ENCODE results near the gene CDK16.
A peak's percentile ranks its signal among the peaks of the same experiment; 100 is the strongest.

The CDK16 gene

DNA sequence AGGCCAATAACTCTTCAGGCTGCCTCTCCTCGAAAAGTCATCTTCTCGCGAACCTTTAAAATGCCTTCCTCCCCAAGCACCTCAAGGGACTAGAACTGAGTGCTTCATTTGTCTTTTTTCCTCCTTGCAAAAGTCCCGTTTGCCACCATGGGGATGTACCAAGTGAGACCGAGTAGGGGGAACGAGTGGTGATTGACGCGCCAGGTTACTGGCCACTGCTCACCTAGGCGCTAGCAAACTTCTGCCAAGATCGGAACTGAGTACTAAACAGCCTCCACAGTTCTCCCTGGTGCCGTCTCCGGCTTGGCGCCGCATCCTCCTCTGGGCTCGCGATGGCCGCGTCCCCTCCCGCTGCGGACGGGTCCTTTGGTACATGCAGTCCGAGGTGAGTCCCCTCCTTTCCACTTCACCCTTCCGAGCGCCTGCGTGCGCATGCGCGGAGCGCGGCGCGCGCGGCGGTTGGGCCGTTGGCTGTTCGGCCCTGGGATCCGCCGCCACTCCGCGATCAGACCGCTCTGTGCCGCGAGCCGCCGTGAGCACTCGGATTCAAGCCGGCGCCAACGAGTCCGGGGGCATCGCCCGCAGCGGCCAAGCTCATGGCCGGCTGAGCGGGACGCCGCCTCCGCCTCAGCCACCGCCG is at the start of gene CDK16:
TSS of gene CDK16 (plus strand) at position 402 of the 640 bp plus-strand sequence. CDS start 4,877 bp downstream, outside the sequence.
- TF ChIP-seq, protein P1, sequence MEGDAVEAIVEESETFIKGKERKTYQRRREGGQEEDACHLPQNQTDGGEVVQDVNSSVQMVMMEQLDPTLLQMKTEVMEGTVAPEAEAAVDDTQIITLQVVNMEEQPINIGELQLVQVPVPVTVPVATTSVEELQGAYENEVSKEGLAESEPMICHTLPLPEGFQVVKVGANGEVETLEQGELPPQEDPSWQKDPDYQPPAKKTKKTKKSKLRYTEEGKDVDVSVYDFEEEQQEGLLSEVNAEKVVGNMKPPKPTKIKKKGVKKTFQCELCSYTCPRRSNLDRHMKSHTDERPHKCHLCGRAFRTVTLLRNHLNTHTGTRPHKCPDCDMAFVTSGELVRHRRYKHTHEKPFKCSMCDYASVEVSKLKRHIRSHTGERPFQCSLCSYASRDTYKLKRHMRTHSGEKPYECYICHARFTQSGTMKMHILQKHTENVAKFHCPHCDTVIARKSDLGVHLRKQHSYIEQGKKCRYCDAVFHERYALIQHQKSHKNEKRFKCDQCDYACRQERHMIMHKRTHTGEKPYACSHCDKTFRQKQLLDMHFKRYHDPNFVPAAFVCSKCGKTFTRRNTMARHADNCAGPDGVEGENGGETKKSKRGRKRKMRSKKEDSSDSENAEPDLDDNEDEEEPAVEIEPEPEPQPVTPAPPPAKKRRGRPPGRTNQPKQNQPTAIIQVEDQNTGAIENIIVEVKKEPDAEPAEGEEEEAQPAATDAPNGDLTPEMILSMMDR (conservative IDR thresholded peaks at IDR 0.05; ENCODE audit: low read length), result no peak
- DNase-seq (ENCODE audit: low read depth), result peak; percentile 75
- H3K4me3 ChIP-seq (ENCODE audit: low read length), result peak within 1 kb of the TSS; percentile 73

DNA sequence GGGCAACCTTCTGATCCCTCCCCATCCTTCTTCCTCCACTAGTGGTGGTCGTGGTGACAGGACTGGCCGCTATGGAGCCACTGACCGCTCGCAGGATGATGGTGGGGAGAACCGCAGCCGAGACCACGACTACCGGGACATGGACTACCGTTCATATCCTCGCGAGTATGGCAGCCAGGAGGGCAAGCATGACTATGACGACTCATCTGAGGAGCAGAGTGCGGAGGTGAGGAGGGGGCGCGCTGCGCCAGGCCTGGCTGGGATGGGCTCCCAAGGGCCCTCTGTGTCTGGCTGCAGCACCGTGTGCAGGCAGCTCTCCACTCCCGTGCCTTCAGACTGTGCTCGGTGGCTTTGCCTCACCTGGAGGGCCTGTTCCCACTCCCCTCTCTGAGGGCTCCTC is 49.2 kb upstream of the CDK16 start:
- TF ChIP-seq, protein P1 (conservative IDR thresholded peaks at IDR 0.05; ENCODE audit: low read length), result no peak
- H3K4me3 ChIP-seq (ENCODE audit: low read length), result no peak overlapping the region
- DNase-seq (ENCODE audit: low read depth), result no peak

DNA sequence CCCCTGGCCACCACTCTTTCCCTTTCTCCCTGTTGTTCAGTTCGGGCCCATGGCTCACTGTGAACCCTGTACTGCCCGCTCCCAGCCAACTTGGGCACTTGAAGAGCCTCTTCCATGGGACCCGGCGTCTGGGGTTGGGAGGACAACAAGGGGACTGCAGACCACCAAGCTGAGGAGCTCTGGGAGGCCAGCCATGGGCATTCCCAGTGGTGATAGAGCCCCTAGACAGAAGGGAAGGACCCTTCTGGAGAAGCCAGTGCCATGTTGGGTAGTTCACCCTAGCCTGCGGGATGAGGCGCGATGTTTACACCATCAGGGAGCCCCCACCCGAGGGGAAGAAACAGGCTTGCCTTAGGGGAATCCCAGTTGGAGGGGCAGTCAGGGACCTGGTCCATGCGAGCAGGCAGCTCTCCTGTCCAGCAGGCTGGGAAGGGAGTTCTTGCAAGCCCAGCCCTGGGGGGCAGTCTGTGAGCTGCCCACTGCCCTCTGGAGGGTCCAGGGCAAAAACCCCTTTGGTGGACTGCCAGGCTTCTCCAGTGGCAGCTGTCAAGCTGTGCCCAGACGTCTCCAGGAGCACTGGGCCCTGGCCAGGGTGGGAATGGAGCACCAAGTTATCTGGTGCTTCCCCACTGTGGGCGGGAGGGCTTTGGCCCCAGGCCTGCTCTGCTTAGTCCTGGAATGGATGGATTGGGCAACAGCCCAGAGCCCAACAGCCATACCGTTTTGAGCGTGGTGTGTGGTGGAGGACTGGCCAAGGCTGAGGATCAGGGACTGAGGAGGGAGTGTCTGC is 48.6 kb upstream of the CDK16 start:
- DNase-seq (ENCODE audit: low read depth), result peak; percentile 36
- TF ChIP-seq, protein P1 (conservative IDR thresholded peaks at IDR 0.05; ENCODE audit: low read length), result no peak
- H3K4me3 ChIP-seq (ENCODE audit: low read length), result no peak overlapping the region

DNA sequence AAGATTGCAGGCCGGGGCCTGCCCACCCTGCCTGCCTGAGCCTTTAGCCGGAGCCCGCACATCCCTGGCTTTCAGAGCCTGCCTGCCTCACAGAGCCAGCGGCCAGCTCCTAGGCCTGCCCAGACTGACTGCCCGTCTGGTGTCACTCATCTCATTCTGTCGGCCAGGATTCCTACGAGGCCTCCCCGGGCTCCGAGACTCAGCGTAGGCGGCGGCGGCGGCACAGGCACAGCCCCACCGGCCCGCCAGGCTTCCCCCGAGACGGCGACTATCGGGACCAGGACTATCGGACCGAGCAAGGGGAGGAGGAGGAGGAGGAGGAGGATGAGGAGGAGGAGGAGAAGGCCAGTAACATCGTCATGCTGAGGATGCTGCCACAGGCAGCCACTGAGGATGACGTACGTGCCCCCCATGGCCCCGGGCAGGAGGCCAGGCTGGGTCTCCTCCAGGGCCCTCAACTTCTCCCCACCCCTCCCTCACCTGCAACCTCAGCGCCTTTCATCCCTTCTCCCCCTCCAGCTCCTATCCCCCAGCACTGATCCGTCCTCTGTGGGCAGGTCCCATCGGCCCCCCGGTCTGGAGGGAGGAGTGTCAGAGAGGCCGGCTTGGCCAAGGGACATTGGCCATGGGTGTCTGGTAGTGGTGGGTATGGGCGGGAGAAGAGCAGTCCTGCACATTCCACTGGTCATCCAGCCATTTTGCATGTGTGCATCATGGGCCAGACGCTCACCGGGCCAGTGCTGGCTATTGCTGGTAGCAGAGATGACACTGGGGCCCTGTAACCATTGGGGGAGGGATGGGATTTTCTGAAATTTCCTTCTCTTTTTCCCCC is 47.4 kb upstream of the CDK16 start:
- no peak for DNase-seq (ENCODE audit: low read depth)
- H3K4me3 ChIP-seq (ENCODE audit: low read length), result no peak overlapping the region
- TF ChIP-seq, protein P1 (conservative IDR thresholded peaks at IDR 0.05; ENCODE audit: low read length), result no peak

DNA sequence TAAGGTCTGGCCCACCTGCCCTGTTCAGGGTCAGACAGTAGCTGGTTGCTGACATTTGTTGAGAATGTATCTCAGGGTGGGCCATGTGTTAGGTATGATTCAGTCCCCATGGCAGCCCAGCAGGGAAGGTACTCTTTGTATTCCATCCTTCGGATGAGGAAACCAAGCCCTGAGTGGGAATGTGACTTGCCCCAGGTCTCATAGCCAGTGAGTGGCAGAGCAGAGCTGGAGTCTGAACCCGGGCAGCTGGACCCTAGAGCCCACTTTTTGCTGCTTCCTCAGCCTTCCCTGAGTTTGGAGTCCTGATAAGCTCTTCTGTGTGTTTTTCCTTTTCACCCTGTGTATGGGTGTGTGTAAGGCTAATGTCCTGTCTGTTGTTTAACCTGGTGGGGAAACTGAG is 46.5 kb upstream of the CDK16 start:
- DNase-seq (ENCODE audit: low read depth), result no peak
- H3K4me3 ChIP-seq (ENCODE audit: low read length), result no peak overlapping the region
- TF ChIP-seq, protein P1 (conservative IDR thresholded peaks at IDR 0.05; ENCODE audit: low read length), result no peak

DNA sequence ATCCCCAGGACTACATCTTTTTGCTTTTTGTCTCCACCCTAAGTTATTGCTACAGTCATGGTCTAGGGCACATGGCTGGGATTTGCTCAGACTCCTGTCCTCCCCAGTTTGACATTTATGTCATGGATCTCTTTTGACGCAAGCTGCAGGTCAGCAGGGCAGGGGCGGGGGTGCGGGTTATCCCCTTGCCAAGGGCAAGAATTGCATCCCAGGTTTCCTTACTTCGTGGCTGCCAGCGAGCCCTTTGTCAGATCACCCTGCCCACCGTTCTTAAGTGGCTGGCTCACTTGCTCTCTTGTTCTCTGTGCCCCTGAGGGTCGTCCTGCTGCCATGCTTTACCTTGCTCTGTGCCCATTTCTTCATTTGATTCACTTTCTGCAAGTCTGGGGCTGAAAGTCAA is 45.9 kb upstream of the CDK16 start:
- no peak for DNase-seq (ENCODE audit: low read depth)
- no peak overlapping the region for H3K4me3 ChIP-seq (ENCODE audit: low read length)
- TF ChIP-seq, protein P1 (conservative IDR thresholded peaks at IDR 0.05; ENCODE audit: low read length), result no peak
